ENCODE measurements around the gene DYNC1H1.
A peak's percentile ranks its signal among the peaks of the same experiment; 100 is the strongest.

Gene DYNC1H1

DNA sequence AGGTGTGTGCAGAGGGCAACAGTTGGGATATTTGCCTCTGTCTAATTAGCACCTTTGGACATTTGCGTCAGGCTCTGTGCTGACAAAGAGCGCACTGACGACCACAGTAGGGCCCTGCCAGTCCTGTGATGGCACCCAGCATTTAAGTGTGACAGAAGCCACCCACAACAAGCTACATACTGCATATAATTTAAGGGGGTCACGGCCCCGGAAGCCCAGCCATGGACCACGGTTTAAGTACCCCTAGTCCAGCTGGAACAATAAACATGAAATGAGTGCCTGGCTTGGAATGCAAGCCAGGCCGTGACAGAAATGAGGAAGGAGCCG lies 16.8 kb upstream of the DYNC1H1 start:
- H3K9me3 ChIP-seq (ENCODE audit: control insufficient read depth, insufficient read depth, low read length) = no peaks in the 10 kb centered on the region
- TF ChIP-seq CTCF (IDR thresholded peaks at IDR 0.05; ENCODE audit: low read depth, low read length, poor library complexity, severe bottlenecking) = no peak
- no peaks in the 10 kb centered on the region for H3K9me2 ChIP-seq (replicated peaks; ENCODE audit: control insufficient read depth, low read length)
- peak overlapping the region; percentile 73 for H3K27ac ChIP-seq (ENCODE audit: low read depth, low read length)
- no peaks in the 10 kb centered on the region for H4K20me1 ChIP-seq (ENCODE audit: control insufficient read depth, insufficient read depth, low read depth, low read length)
- H3K4me3 ChIP-seq (ENCODE audit: low read length) = peak overlapping the region; percentile 100
- H3K27me3 ChIP-seq (ENCODE audit: control insufficient read depth, low read length) = no peaks in the 10 kb centered on the region
- H3K4me2 ChIP-seq (ENCODE audit: low read length) = peak overlapping the region; percentile 93
- peaks cover 3% of the 10 kb centered on the region for H3K36me3 ChIP-seq (ENCODE audit: control insufficient read depth, low read length)
- H3F3A ChIP-seq (ENCODE audit: control insufficient read depth, insufficient read depth) = 0 out of 2 replicates have a peak, but pooled peaks cover 2% of the 10 kb centered on the region
- H3K79me2 ChIP-seq (ENCODE audit: control insufficient read depth, low read length) = peaks cover 21% of the 10 kb centered on the region
- peaks cover 8% of the 10 kb centered on the region for H3K4me1 ChIP-seq (ENCODE audit: control insufficient read depth, low read length)

- Histone ChIP-seq H3K4me2 (ENCODE audit: low read length) (peak overlapping the region; percentile 93), H4K20me1 (ENCODE audit: control insufficient read depth, insufficient read depth, low read depth, low read length) (no peaks in the 10 kb centered on the region), H3F3A (ENCODE audit: control insufficient read depth, insufficient read depth) (0 out of 2 replicates have a peak, but pooled peaks cover 2% of the 10 kb centered on the region), H3K27me3 (ENCODE audit: control insufficient read depth, low read length) (no peaks in the 10 kb centered on the region), H3K9me3 (ENCODE audit: control insufficient read depth, insufficient read depth, low read length) (no peaks in the 10 kb centered on the region), H3K9me2 (replicated peaks; ENCODE audit: control insufficient read depth, low read length) (no peaks in the 10 kb centered on the region), H3K27ac (ENCODE audit: low read depth, low read length) (peak overlapping the region; percentile 73), H3K4me3 (ENCODE audit: low read length) (peak overlapping the region; percentile 100), H3K36me3 (ENCODE audit: control insufficient read depth, low read length) (peaks cover 3% of the 10 kb centered on the region), H3K79me2 (ENCODE audit: control insufficient read depth, low read length) (peaks cover 21% of the 10 kb centered on the region), H3K4me1 (ENCODE audit: control insufficient read depth, low read length) (peaks cover 8% of the 10 kb centered on the region)
- TF ChIP-seq EZH2phosphoT487 (IDR thresholded peaks at IDR 0.05; ENCODE audit: borderline replicate concordance, low read length) (no peak), CTCF (IDR thresholded peaks at IDR 0.05; ENCODE audit: low read depth, low read length, poor library complexity, severe bottlenecking) (no peak)
These were observed 16.3 kb upstream of the DYNC1H1 start for GRCh38 chr14:101947904-101948665.

GRCh38 chr14:101948666-101949216 lies 15.6 kb upstream of the DYNC1H1 start:
- no peaks in the 10 kb centered on the region for H3K9me2 ChIP-seq (replicated peaks; ENCODE audit: control insufficient read depth, low read length)
- H3K79me2 ChIP-seq (ENCODE audit: control insufficient read depth, low read length) = peaks cover 21% of the 10 kb centered on the region
- H3F3A ChIP-seq (ENCODE audit: control insufficient read depth, insufficient read depth) = 0 out of 2 replicates have a peak, but pooled peaks cover 2% of the 10 kb centered on the region
- no peaks in the 10 kb centered on the region for H4K20me1 ChIP-seq (ENCODE audit: control insufficient read depth, insufficient read depth, low read depth, low read length)
- H3K27ac ChIP-seq (ENCODE audit: low read depth, low read length) = peak overlapping the region; percentile 29; the same call in 1 of the 2 replicates
- TF ChIP-seq CTCF (IDR thresholded peaks at IDR 0.05; ENCODE audit: low read depth, low read length, poor library complexity, severe bottlenecking) = no peak
- TF ChIP-seq EZH2phosphoT487 (IDR thresholded peaks at IDR 0.05; ENCODE audit: borderline replicate concordance, low read length) = no peak
- H3K9me3 ChIP-seq (ENCODE audit: control insufficient read depth, insufficient read depth, low read length) = no peaks in the 10 kb centered on the region
- H3K36me3 ChIP-seq (ENCODE audit: control insufficient read depth, low read length) = peaks cover 3% of the 10 kb centered on the region
- peak overlapping the region; percentile 100 for H3K4me3 ChIP-seq (ENCODE audit: low read length)
- H3K27me3 ChIP-seq (ENCODE audit: control insufficient read depth, low read length) = no peaks in the 10 kb centered on the region
- peak overlapping the region; percentile 65 for H3K4me2 ChIP-seq (ENCODE audit: low read length)
- peaks cover 8% of the 10 kb centered on the region for H3K4me1 ChIP-seq (ENCODE audit: control insufficient read depth, low read length)
